Thyroid gland (tissue), 4 donors: ENCODE results near the gene SF3B2.

ENCODE experiments used
- POLR2A ChIP-seq, 2 donors: fragments of 450-650 bp; IDR thresholded peaks; one replicate each; pipeline ENCODE4 v1.6.1; 2017; ENCODE audit warnings: antibody characterized with exemption in 2 of 2, mild to moderate bottlenecking in 2 of 2, moderate library complexity in 1 of 2
- TF ChIP-seq, protein P1 (sequence below), 6 experiments: fragments of 200-600 bp in 3 of 6; fragments of 450-650 bp in 3 of 6; sonication (generic) in 3 of 6; IDR thresholded peaks; one replicate each; pipeline ENCODE4 v1.5.1; 2016 to 2019; ENCODE audit warnings: antibody characterized with exemption in 6 of 6, mild to moderate bottlenecking in 2 of 6, inconsistent platforms in 1 of 6, moderate library complexity in 1 of 6

DNA sequence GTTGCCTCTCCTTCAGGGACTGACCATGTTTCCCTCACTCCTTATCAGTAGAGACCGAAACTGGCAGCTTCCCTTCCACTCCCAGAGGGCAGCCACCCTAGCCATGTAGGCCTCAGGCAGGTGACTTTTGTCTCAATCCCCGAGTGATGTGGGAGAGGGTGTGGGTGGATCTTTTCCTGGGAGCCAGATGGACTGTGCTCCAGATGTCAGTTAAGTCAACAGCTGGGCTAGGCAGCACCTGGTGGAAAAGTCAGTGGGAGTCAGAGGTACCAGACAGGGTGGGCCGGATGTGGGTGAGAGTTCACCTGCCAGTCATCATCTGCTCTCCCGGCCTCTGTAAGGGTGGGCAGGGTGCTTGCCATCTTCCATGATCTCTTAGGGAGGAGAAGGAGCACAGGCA lies 48.0 kb upstream of the SF3B2 start:
- no peak for TF ChIP-seq POLR2A (IDR thresholded peaks at IDR 0.05)
- TF ChIP-seq, protein P1, sequence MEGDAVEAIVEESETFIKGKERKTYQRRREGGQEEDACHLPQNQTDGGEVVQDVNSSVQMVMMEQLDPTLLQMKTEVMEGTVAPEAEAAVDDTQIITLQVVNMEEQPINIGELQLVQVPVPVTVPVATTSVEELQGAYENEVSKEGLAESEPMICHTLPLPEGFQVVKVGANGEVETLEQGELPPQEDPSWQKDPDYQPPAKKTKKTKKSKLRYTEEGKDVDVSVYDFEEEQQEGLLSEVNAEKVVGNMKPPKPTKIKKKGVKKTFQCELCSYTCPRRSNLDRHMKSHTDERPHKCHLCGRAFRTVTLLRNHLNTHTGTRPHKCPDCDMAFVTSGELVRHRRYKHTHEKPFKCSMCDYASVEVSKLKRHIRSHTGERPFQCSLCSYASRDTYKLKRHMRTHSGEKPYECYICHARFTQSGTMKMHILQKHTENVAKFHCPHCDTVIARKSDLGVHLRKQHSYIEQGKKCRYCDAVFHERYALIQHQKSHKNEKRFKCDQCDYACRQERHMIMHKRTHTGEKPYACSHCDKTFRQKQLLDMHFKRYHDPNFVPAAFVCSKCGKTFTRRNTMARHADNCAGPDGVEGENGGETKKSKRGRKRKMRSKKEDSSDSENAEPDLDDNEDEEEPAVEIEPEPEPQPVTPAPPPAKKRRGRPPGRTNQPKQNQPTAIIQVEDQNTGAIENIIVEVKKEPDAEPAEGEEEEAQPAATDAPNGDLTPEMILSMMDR (IDR thresholded peaks at IDR 0.05): no peak
